Cardiac septum (tissue), 1 donor: Measurements from ENCODE around the gene CARD9. TPM values are rescaled to one million over a fixed set of nuclear protein-coding genes. Genes with fewer than 3 reads are reported as not detected.

Source experiments
- DNase-seq: peaks from one replicate; pipeline ENCODE4 v3.0.0-alpha.2; 2020; ENCODE audit warnings: low spot score
- intact Hi-C: fragments of 100-400 bp; cut with DNase I; formaldehyde crosslinking; loops from one replicate; pipeline ENCODE4 v1.14.0; 2022
- total RNA-seq: library from RNA; stranded (reverse); fragmentation: NEBNext Ultra II Directional; extraction: Animal tissue kit (Norgen Biotek cat#: 25700); gene quantifications from one replicate; pipeline ENCODE4 v1.2.1, GENCODE V29; 2021
- donor health status: DM: no; HTN: no; CAD: no.

Gene CARD9
- total RNA-seq, 1 donor from 2014 or later = 0.70 TPM

DNA sequence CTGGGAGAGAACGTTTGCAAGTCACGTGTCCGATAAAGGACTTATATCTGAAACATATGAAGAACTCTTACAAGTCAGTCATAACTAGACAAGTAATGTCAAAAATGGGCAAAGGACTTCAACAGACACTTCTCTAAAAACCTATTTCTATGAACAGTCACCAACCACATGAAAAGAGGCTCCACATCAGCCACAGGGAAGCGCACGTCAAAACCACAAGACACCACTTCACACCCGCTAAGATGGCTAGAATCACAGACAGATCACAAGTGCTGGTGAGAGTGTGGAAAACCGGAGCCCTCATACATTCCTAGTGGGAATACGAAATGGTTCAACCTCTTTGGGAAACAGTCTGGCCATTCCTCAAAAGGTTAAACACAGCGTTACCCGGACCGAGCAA, 11.5 kb upstream of the CARD9 start:
- intact Hi-C loops = no loop called here
- DNase-seq = no peak

DNA sequence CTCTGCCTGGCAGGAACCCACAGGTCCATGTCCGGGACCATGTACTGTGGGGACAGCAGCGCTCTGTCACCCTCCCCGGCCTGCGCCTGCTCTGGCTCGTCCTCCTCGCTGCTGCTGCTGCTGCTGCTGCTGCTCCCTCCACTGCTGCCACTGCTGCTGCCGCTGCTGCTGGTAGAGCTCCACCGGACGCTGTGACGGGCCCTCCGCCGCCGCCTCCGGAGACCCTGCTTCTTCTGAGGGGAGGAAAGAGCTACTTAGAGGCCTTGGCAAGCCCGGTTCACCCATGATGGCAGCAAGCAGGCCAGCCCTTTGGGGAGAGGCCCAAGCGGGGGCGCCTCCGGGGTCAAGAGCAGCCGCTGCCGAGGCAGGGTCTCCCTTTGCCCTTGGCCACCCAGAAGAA, 10.0 kb upstream of the CARD9 start:
- intact Hi-C loops = no loop called here
- DNase-seq = no peak

DNA sequence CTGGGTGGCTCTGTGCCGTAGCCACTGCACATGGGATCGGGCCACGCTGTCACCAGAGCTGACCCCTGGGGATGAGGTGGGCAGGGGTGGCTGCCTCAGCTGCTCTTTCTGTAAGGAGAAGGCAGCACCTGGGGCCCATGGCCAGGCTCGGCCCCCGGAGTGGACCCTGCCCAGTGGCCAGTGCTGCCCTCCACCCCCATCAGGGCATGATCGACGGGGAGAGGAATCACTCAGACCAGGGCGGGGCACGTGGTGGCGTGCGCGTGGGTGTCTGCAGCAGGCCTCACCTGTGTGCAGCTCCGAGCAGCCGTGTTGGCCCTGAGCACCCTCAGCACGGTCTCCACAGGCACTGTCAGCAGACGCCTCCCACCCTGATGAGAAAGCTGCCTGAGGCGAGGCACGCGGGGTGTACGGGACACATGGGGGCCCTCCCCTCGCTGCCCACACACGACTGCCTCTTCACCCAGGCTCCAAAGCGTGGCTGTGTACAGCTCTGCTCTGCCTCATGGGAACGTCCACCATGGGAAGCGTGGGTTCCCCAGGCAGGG, 8.6 kb upstream of the CARD9 start:
- DNase-seq = no peak
- intact Hi-C loops = no loop called here

DNA sequence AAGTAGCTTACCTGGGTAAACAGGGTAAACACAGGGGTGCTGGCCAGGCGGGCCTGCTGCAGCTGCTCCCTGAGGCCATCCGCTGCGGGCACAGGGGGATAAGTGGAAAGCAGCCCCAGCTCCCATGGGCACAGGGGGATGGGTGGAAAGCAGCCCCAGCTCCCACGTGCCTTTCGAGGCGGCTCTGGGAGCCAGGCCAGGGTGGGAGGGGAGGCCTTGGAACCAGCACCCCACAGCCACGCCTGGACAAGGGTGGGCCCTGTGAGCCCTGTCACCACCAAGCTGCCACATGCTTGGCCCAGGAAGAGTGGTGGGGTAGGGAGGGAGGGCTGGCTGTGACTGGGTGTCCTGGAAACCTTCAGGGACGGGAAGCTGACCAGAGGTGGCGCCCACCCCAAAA, 7.8 kb upstream of the CARD9 start:
- DNase-seq = no peak
- intact Hi-C loops = no loop called here

DNA sequence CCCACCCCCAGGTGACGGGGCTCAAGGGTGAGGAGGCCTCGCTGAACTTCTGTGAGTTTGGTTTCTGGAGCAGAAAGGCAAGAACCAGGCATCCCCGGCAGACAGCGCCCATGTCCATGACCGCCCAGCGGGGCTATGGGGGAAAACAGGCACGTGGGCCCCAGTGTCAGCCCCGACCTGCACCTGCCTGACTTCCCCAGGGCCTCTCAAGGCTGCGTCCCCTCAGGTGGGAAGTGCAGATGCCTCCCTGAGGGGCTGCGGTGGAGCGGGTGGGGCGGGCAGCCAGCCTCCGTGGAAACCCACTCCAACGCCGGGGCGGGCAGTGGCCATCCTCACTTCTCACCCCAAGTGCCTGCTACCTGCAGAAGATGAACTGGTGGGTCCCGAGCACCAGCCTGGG, 6.9 kb upstream of the CARD9 start:
- intact Hi-C loops = no loop called here
- no peak for DNase-seq

DNA sequence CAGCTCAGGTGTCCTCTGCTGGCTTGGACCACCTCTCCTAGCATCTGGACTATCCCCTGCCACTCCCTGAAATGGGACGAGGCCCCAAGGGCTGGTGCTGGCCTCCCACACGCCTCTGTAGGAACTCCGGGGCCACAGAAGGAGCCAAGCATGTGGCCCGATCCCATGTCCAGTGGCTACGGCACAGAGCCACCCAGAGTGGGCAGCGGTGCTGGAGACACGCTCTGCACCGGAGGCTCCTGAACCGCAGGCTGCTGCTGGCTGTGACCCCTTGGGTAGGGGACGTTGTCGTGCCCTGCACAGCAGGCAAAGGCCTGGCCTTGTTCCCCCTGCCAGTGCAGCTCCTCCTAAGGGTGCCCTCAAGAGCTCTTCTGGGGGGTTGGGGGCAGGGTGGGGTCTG, 6.4 kb upstream of the CARD9 start:
- intact Hi-C loops = no loop called here

DNA sequence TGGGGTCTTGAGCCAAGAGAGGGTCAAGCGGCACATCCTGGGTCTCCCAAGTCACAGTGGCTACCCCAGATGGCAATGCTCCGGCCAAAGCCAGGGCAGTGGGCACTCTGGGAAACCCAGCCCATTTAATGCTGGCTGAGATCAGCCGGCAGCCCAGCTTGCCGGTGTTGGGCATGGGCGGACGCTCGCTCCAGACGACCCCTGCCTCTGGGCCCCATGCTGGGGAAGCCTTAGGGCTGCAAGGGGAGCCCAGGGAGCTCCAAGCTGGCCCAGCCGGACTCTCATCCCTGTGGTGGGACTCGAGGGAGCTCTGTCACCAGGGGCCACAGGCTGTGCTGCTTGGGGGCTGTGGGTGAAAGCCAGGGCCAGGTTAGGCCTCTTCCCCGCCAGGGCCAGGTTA, 5.9 kb upstream of the CARD9 start:
- no peak for DNase-seq
- intact Hi-C loops = no loop called here

More for the DNA sequence above, 6.4 kb upstream of the CARD9 start:
- DNase-seq = no peak

DNA sequence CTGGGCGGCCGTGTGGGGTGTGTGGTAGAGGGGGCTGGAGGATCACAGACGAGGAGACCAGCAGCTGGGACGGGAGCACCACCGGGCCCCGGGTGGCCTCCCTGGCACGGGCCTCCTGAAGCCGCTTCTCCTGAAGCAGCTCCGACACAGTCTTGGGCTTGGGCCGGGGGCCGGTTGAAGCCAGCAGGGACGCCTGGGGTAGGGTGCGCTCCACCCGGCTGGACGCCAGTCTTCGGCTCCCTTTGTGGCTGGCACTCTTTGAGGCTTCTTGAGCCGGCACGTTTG, 5.5 kb upstream of the CARD9 start:
- intact Hi-C loops = no loop called here
- DNase-seq = no peak

DNA sequence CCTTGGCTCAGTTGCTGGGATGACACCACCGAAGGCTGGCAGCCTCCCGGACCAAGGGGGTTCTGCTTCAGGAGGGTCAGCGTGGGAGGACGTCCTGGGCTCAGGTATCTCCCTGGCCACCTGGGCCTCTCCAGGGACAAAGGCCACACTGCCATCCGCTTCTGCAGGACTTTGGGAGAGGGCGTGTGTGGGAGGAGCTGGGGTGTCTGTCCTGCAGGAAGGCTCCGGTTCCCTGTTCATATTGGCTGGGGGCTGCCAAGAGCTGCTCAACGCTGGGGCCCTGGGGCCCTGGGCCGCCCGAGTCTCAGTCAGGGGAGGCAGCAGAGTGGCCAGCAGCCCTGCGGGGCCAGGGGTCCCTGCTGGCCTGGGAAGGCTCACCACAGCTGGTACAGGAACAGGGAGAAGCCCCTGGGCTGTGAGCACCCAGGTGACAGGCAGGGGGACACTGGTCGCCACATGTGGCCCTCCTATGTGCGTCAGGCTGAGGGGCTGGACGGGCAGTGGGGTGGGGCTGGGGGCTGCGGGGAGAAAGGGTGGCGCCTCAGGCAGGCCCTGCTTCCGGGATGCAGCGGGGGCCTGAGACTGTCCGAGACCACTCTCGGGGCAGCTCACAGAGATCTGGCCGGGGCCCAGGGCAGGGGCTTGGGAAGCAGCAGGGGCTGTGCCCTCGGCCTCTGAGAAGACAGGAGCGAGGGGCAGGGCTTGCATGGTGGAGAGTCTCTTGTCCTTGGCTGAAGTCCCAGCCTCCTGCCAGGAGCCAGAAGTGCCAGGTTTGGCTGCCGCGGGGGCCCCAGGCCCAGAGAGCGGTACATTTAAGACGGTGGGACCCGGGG, 4.9 kb upstream of the CARD9 start:
- DNase-seq = no peak
- intact Hi-C loops = no loop called here

DNA sequence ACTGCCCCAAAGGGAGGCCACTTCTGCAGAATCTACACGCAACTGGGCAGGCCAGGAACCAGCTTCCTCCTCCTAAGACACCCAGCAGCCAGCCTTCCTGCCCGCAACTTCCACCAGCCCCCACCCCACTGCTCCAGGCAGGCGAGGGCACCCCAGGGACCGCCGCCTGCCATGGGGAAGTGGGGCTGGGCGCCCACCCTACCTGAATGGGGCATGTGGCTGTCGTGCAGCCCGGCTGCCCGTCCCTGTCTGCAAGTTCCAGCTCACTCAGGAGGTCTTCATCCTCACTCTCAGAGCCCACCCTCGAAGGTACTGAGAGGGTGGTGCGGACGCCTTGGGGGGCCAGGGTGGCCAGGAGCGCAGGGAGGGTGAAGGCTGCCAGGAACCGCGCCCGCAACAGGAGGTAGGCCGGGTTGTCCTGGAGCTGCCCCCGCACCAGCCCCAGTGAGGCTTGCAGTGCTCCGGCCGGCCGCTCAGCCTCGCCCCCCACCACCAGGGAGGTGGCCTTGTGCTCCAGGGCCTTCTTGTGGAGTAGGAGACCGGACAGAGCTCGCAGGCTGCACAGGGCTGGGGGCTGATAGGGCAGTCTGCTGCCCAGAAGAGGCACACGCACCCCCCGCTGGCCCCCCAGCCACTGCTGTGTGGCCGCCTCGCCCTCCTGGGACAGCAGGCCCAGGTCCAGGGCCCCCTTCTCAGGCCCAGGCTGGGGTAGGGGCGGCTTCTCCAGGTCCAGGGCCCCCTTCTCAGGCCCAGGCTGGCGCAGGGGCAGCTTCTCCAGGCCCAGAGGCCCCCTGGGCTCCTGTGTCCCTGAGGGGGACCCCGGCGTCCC, 4.1 kb upstream of the CARD9 start:
- DNase-seq = no peak
- intact Hi-C loops = no loop called here

DNA sequence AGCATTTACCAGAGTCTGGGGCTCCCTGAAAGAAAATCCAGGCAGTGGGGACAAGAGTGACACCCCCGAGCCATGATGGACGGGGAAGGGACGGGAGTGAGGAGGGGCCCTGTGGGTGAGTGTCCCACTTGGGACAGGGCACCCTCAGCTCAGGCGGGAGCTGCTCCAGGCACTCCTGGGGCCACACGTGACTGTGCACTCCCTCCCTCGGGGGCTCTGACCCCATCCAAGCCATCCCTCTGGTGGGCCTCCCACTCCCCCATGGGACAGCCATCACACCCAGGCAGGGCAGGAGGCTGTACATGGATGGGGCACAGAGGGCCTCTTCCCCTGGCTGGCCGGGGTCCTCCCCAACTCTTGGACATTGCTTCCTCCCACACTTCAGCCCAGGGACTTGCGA, 3.0 kb upstream of the CARD9 start:
- no peak for DNase-seq
- intact Hi-C loops = no loop called here

DNA sequence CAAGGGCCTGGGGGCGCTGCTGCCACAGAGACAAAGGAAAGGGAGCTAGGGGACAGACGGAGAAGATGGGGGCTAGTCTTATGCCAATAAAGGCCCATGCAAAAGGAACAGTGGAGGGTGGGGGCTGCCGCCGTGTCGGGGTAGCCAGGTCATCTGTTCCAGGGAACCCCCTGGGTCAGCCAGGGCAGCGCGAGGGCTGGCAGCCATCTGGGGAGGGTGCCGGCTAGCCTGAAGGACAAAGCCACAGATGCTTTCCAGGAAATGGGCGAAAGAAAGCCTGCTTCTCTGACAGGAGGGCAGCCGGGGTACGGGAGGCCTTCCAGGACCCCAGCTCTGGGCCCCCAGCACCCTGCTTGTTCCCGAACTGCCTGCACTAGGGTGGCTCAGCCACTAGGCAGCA, 1.6 kb upstream of the CARD9 start:
- intact Hi-C loops = no loop called here

DNA sequence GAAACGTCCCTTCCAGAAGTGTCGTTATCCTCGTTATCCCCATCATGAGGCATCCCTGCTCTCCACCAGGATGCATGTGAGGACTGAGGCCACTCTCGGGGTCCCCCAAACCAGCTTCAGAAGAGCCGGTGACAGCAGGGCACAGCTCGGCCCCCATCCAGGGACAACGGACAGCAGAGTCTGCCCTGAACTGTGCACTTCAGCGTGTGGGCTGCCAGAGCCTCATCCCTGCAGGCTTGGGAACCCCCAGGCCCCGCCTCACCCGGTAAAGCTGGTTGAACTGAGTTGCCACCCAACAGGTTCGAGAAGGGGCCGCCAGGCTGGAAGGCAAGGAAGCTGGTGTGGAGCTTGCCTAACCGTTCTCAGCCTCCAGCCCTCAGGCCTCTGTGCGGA, 710 bp upstream of the CARD9 start:
- DNase-seq = no peak
- intact Hi-C loops = no loop called here

More for the DNA sequence above, 1.6 kb upstream of the CARD9 start:
- DNase-seq = no peak

DNA sequence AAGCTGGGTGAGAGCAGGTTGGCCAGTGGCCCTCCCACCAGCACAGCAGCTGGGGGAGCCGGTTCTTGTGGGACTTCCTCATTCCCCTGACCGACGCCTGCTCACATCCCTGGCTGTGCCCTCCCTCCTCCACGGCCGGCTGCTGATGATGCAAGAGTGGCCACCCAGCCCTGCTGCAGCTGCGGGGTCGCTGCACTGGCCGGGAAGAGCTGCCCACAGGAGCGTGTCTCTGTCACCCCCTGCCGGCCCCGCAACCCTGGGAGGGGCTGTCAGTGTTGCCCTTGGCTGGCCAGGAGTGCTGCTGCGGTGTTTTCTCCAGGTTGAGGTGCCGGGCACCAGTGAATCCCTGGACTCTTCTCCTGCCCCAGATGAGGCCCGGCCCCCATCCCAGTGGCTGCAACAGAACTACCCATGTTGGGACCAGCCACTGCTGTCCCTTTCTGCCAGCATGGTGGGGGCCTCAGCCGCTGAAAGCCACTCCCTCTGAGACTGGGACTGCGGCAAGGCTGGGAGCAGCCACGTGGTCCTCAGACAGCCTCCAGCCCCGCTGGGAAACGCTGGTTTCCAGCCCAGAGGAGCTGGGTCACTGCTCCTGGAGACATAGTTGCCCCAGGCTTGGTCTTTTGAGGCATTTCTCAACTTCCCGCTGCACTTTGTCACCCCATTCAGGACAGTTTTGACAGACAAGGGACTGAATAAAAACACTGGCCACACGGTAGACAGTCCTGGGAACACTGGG, 739 bp downstream of the CARD9 start:
- intact Hi-C loops = no loop called here
- DNase-seq = no peak

DNA sequence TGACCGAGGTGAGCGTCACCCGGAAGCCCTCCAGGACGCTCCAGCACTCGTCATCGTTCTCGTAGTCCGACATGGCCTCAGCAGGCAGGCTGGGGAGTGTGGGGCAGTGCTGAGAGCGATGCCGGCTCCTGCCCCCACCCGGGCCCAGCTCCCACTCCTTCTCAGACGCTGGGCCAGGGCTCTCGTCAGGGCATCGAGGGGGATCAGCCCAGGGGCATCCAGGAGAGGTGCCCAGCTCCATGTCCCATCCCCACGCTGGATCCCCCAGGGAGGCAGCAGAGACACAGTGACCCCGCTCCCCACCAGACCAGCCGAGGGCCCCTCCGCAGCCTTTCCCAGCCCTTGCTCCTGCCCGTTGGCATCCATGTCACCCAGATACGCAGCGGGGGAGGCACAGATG, 1.5 kb downstream of the CARD9 start:
- DNase-seq = no peak
- intact Hi-C loops = no loop called here

DNA sequence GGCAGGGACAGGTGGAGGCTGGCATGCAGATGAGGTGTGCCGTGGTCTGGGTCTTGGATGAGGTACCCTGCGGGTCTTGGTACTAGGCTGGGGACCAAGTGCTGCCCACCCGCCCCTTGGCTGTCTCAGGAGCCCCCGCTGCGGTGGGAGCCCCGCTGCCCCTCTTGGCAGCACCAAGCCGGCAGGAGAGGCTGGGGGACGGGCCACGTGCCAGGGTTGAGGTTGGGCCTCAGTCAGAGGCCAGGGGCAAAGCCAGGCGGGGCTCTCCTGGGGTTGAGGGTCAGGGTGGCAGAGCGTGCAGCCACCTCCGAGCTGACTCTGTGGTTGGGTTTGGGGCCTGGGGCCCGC, 2.0 kb downstream of the CARD9 start:
- no peak for DNase-seq
- intact Hi-C loops = no loop called here

DNA sequence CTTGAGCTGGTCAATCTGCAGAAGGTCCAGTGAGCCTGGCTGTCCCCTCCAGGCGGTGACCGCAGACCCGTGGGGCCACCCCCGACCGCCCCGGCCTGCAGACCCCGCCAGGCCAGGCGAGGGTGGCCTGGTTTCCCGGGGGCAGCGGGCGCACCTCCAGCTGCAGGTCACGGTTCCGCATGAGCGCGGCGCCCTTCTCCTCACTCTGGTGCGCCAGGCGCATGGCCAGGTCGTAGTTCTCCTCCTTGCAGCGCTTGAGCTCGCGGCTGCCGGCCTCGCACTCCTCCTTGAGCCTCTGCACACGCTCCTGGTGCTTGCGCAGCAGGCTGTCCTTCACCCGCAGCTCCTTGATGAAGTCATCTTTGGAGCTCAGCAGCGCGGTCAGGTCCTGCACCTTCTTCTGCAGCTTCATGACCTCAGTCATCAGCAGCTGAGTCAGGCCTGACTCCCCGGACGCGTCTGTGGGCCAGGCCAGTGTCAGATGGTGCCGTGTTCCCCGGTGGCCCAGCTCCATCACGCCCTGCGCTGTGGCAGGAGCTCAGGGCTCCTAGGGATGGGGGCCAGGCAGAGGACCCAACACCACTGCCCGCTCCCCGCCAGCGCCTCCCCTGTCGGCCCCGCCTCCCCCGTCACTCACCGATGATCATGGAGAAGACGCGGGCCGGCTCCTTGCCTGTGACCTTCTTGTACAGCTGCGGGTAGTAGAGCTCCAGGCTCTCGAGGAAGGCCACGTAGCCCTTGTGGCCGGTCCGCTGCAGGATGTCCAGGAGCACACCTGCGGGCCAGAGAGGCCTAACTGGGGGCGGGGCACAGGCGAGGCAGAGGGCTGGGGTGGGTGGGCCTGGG, 2.6 kb downstream of the CARD9 start:
- intact Hi-C loops = no loop called here
- no peak for DNase-seq

DNA sequence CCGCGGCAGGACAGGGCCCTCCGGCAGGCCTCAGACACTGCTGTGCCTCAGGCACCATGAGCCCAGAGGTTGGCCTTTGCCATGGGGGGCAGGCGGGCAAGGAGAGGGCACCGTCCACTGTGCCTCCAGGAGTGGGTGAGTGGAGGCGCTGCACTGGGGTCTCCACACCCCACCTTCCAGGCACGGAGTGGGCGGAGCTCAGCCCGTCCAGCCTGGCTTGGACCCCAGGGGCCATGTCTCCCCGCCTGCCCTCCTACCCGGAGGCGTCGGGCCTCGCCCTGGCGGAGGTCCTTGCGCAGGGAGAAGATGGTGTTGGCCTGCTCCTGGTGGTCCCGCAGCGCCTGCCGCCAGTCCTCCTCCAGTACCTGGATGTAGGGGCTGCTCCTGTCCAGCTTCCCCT, 3.4 kb downstream of the CARD9 start:
- intact Hi-C loops = no loop called here
- DNase-seq = no peak

DNA sequence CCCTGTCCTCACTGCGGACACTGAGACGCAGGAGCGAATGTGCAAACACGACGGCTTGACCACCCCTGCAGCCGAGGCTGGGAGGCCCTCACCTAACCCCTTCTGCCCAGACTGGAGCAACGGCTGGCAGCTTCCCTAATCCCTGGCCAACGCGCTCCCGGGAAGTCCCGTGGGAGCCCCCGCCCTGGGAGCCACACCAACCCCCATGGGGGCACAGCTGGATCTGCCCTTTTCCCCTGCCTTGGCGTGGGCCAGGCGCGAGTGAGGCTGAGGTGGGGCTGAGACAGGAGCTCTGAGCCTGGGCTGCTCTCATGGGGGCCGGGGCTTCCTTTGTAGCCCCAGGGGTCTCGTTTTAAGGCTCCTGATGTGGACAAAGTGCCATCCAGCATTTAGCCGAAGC, 5.3 kb downstream of the CARD9 start:
- no peak for DNase-seq
- intact Hi-C loops = no loop called here
